ENCODE results near the gene FKBP6.

- TF ChIP-seq, protein P1, sequence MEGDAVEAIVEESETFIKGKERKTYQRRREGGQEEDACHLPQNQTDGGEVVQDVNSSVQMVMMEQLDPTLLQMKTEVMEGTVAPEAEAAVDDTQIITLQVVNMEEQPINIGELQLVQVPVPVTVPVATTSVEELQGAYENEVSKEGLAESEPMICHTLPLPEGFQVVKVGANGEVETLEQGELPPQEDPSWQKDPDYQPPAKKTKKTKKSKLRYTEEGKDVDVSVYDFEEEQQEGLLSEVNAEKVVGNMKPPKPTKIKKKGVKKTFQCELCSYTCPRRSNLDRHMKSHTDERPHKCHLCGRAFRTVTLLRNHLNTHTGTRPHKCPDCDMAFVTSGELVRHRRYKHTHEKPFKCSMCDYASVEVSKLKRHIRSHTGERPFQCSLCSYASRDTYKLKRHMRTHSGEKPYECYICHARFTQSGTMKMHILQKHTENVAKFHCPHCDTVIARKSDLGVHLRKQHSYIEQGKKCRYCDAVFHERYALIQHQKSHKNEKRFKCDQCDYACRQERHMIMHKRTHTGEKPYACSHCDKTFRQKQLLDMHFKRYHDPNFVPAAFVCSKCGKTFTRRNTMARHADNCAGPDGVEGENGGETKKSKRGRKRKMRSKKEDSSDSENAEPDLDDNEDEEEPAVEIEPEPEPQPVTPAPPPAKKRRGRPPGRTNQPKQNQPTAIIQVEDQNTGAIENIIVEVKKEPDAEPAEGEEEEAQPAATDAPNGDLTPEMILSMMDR (IDR thresholded peaks at IDR 0.05; ENCODE audit: poor library complexity, severe bottlenecking) = no peak
- TF ChIP-seq MXI1 (conservative IDR thresholded peaks at IDR 0.05; ENCODE audit: poor library complexity, severe bottlenecking) (no peak), POLR2AphosphoS5 (IDR thresholded peaks at IDR 0.05) (no peak), EZH2 (IDR thresholded peaks at IDR 0.05; ENCODE audit: borderline replicate concordance, insufficient read depth, low read length, poor library complexity, severe bottlenecking) (no peak), TAF1 (IDR thresholded peaks at IDR 0.05; ENCODE audit: low read depth) (no peak), EP300 (conservative IDR thresholded peaks at IDR 0.05; ENCODE audit: poor library complexity, severe bottlenecking) (no peak), RAD21 (conservative IDR thresholded peaks at IDR 0.05) (no peak), SMC3 (conservative IDR thresholded peaks at IDR 0.05; ENCODE audit: poor library complexity) (no peak)
- TF ChIP-seq, protein P2, sequence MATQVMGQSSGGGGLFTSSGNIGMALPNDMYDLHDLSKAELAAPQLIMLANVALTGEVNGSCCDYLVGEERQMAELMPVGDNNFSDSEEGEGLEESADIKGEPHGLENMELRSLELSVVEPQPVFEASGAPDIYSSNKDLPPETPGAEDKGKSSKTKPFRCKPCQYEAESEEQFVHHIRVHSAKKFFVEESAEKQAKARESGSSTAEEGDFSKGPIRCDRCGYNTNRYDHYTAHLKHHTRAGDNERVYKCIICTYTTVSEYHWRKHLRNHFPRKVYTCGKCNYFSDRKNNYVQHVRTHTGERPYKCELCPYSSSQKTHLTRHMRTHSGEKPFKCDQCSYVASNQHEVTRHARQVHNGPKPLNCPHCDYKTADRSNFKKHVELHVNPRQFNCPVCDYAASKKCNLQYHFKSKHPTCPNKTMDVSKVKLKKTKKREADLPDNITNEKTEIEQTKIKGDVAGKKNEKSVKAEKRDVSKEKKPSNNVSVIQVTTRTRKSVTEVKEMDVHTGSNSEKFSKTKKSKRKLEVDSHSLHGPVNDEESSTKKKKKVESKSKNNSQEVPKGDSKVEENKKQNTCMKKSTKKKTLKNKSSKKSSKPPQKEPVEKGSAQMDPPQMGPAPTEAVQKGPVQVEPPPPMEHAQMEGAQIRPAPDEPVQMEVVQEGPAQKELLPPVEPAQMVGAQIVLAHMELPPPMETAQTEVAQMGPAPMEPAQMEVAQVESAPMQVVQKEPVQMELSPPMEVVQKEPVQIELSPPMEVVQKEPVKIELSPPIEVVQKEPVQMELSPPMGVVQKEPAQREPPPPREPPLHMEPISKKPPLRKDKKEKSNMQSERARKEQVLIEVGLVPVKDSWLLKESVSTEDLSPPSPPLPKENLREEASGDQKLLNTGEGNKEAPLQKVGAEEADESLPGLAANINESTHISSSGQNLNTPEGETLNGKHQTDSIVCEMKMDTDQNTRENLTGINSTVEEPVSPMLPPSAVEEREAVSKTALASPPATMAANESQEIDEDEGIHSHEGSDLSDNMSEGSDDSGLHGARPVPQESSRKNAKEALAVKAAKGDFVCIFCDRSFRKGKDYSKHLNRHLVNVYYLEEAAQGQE (IDR thresholded peaks at IDR 0.05; ENCODE audit: borderline replicate concordance) = no peak
Measured at GRCh38 chr7:73382934-73383503, 55.1 kb downstream of the FKBP6 start.

Measured in neural cell (in vitro differentiated cells).